MCF 10A (cell line): ENCODE results near the gene MMP17. TPM values are rescaled to one million over a fixed set of nuclear protein-coding genes. Genes with fewer than 3 reads are reported as not detected.

ENCODE experiments used
- BruUV-seq: library from RNA; stranded (reverse); fragments of 400-500 nt; replicated peaks from 2 replicates; lab custom pipeline; 2021; lab: Mats Ljungman, UMichigan
- CTCF ChIA-PET: fragments of 300-600 bp; sonication (Branson Sonifier 250); formaldehyde crosslinking; extraction: SDS; loops from one replicate; lab custom pipeline; 2021; ENCODE audit warnings: antibody characterized with exemption, inconsistent platforms; lab: Yijun Ruan, JAX
- POLR2A ChIA-PET: fragments of 300-600, 350-650 bp; sonication (Branson Sonifier 250); formaldehyde crosslinking; extraction: SDS; loops from one replicate; lab custom pipeline; 2020; ENCODE audit warnings: antibody characterized with exemption, inconsistent platforms; lab: Yijun Ruan, JAX
- DNase-seq: peaks from one replicate; pipeline ENCODE4 v3.0.0-alpha.2; 2018; ENCODE audit not compliant: unreplicated experiment
- H3K27ac Mint-ChIP-seq: one replicate; pipeline ENCODE4 v1.8.0; 2022; ENCODE audit warnings: mild to moderate bottlenecking, low read depth, mixed read lengths; ENCODE audit not compliant: unreplicated experiment
- H3K27me3 Mint-ChIP-seq: one replicate; pipeline ENCODE4 v1.8.0; 2022; ENCODE audit warnings: mixed read lengths; ENCODE audit not compliant: insufficient read depth, unreplicated experiment
- H3K36me3 Mint-ChIP-seq: one replicate; pipeline ENCODE4 v1.8.0; 2022; ENCODE audit warnings: mild to moderate bottlenecking, moderate library complexity, mixed read lengths; ENCODE audit not compliant: insufficient read depth, unreplicated experiment
- H3K4me1 Mint-ChIP-seq: one replicate; pipeline ENCODE4 v1.8.0; 2022; ENCODE audit warnings: mixed read lengths; ENCODE audit not compliant: insufficient read depth, unreplicated experiment
- H3K4me3 Mint-ChIP-seq: one replicate; pipeline ENCODE4 v1.8.0; 2022; ENCODE audit warnings: mild to moderate bottlenecking, moderate library complexity, mixed read lengths; ENCODE audit not compliant: unreplicated experiment
- H3K9me3 Mint-ChIP-seq: one replicate; pipeline ENCODE4 v1.8.0; 2022; ENCODE audit warnings: mixed read lengths; ENCODE audit not compliant: unreplicated experiment
- CTCF ChIP-seq: fragments of 200-600 bp; IDR thresholded peaks from one replicate; pipeline ENCODE4 v1.8.0; 2022; ENCODE audit warnings: antibody characterized with exemption, mild to moderate bottlenecking; ENCODE audit not compliant: unreplicated experiment
- intact Hi-C: fragments of 100-400 bp; cut with micrococcal nuclease; formaldehyde crosslinking; loops from 2 replicates; pipeline ENCODE4 v1.14.1; 2022
- total RNA-seq: library from RNA; stranded (reverse); gene quantifications from 2 replicates; pipeline ENCODE4 v1.2.3, GENCODE V29; 2022

MMP17 gene
- total RNA-seq, 1 experiment from 2014 or later, result 5.4 TPM

DNA sequence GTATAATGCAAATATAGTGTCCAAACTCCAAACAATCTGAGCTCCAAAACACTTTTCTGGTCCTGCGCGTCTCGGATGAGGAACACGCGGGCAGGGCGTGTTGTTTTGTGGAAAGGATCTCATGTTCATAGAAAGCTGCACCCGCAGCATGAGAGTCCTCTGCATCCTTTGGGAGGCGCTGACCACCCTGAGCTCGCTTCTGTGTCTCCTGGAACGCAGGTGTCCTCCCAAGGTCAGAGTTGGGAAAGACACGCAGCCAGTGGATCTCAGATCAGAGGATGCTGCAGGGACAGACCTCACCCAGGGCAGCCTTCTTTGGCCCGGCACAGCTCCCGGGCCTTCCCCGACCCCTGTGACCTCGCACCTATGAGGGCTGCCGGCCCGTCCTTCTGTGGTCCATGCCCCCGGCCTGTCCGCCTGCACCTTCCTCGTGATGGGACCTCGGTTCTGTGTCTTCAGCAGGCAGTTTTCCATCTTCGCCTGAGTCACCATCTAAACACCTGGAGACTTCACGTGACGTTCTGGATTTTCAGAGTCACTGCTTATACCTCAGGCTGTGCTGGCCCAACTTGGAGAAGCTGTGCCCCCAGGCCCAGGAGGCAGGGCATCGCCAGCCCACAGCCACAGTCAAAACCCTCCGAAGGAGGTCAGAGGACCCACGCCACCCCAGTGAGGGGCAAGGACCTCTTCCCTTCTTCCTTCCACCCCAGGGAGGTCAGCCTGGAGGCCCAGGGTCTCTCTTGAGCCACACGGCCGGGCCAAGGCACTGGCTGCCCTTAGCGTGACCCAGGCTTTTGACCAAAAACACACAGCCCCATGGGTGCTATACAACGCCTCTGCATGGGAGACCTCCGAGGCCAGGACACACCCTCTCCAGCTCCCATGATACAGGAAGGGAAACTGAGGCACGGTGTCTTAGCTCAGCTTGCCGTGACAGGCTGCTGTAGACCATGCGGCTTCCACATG lies 25.9 kb downstream of the MMP17 start:
- no peak for DNase-seq
- no peak overlapping the region for H3K27ac Mint-ChIP-seq
- H3K36me3 Mint-ChIP-seq, result peaks cover 3% of the 10 kb centered on the region
- H3K27me3 Mint-ChIP-seq, result peaks cover 29% of the 10 kb centered on the region
- intact Hi-C loops, result no loop called here
- ChIA-PET POLR2A (no interaction called here), CTCF (interaction anchor here (0.6 to 0.7 kb wide), 2 partner anchors 61 to 1840 kb away, joined by 3 read pairs; no protein-coding TSS in a partner anchor)
- peaks cover 8% of the 10 kb centered on the region for H3K4me1 Mint-ChIP-seq
- TF ChIP-seq CTCF, result no peak
- BruUV-seq, result no TSS peak
- no peaks in the 10 kb centered on the region for H3K9me3 Mint-ChIP-seq
- no peak overlapping the region for H3K4me3 Mint-ChIP-seq

DNA sequence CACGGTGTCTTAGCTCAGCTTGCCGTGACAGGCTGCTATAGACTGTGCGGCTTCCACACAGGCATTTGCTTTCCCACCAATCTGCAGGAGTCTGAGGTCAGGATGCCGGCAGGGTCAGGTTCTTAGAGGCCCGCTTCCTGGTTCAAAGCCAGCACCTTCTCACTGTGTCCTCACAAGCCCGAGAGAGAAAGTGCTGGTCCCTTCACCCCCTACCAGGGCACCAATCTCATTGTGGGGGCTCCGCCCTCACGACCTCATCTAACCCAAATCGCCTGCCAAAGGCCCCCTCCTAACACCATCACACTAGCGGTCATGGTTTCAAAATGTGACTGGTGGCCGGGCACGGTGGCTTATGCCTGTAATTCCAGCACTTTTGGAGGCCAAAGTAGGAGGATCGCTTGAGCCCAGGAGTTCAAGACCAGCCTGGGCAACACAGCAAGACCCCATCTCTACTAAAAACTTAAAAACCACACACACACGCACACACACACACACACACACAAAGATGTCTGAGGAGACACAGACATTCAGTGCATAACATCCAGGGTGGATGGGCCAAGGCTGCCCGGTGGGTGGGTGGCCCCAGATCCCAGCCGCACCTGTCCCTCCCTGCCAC lies 26.8 kb downstream of the MMP17 start:
- no peak for DNase-seq
- no TSS peak for BruUV-seq
- peaks cover 29% of the 10 kb centered on the region for H3K27me3 Mint-ChIP-seq
- no peaks in the 10 kb centered on the region for H3K36me3 Mint-ChIP-seq
- POLR2A ChIA-PET, result no interaction called here
- no peak overlapping the region for H3K4me3 Mint-ChIP-seq
- TF ChIP-seq CTCF, result no peak
- H3K4me1 Mint-ChIP-seq, result peaks cover 8% of the 10 kb centered on the region
- no peaks in the 10 kb centered on the region for H3K9me3 Mint-ChIP-seq
- intact Hi-C loops, result no loop called here
- CTCF ChIA-PET, result no interaction called here
- no peak overlapping the region for H3K27ac Mint-ChIP-seq

DNA sequence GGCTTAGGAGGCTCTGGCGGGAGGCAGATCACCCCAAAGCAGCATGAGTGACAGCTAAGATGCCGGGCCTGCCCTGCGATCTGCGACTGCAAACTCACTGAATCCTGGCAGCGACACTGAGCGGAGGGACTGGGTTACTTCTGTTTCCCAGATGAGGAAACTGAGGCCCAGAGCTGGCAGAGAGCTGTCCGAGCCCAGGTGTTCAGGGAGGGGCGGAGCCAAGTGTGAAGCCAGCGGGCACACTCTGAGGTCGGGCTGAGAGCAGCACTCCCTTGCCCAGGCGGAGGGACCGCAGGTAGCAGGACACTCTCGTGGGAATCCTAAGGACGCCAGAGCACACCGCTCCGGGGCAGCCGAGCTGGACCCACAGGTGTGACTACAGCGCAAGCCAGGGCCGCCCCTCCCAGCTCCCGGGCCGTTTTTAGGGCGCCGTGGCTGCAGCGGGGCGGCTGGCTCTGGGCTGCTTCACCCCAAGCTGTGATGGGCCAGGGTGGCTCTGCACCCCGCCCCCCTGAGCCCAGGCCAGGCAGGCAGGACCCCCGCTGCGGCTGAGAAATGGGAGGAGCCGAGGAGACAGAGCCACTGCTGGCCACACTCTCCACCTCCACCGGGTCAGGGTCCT lies 27.4 kb downstream of the MMP17 start:
- Mint-ChIP-seq H3K36me3 (no peaks in the 10 kb centered on the region), H3K27me3 (peaks cover 29% of the 10 kb centered on the region), H3K27ac (no peak overlapping the region), H3K9me3 (no peaks in the 10 kb centered on the region), H3K4me1 (peaks cover 15% of the 10 kb centered on the region), H3K4me3 (no peak overlapping the region)
- TF ChIP-seq CTCF, result no peak
- CTCF ChIA-PET, result interaction anchor here (0.7 kb wide), 1 partner anchor 132 kb away, joined by 3 read pairs; no protein-coding TSS in a partner anchor
- no peak for DNase-seq
- intact Hi-C loops, result no loop called here
- POLR2A ChIA-PET, result no interaction called here
- BruUV-seq, result no TSS peak
